Fibroblast of villous mesenchyme (primary cell): ENCODE results near the gene RNF11. TPM values are rescaled to one million over a fixed set of nuclear protein-coding genes. Genes with fewer than 3 reads are reported as not detected.

ENCODE experiments used
- DNase-seq: peaks from one replicate; pipeline ENCODE4 v3.0.0-alpha.2; 2010; ENCODE audit warnings: low read depth
- H3K4me3 ChIP-seq: 2 replicates; pipeline ENCODE4 v1.5.1; 2011; ENCODE audit warnings: low read depth, mild to moderate bottlenecking, low read length
- CTCF ChIP-seq: IDR thresholded peaks from 2 replicates; pipeline ENCODE4 v1.5.1; 2012; ENCODE audit warnings: low read depth, mild to moderate bottlenecking, low read length; ENCODE audit not compliant: insufficient read depth
- total RNA-seq: library from RNA; depleted of rRNA; stranded (reverse); fragments of >200 nt; gene quantifications from 2 replicates; pipeline ENCODE4 v1.2.3, GENCODE V29; 2012

Gene RNF11
- total RNA-seq, 1 donor = 130 TPM

- no peak for DNase-seq
- no peak overlapping the region for H3K4me3 ChIP-seq
- TF ChIP-seq CTCF = no peak
Measured at GRCh38 chr1:51305371-51305823, 69.3 kb downstream of the RNF11 start.

- DNase-seq = no peak
- no peak overlapping the region for H3K4me3 ChIP-seq
- TF ChIP-seq CTCF = no peak
Measured at GRCh38 chr1:51306950-51307349, 70.9 kb downstream of the RNF11 start.

- DNase-seq = no peak
- H3K4me3 ChIP-seq = no peak overlapping the region
- no peak for TF ChIP-seq CTCF
Measured at GRCh38 chr1:51308636-51309035, 72.6 kb downstream of the RNF11 start.

GRCh38 chr1:51309291-51309690 lies 73.2 kb downstream of the RNF11 start:
- no peak for DNase-seq
- H3K4me3 ChIP-seq = no peak overlapping the region
- no peak for TF ChIP-seq CTCF

- no peak for DNase-seq
- no peak for TF ChIP-seq CTCF
- no peak overlapping the region for H3K4me3 ChIP-seq
Measured at GRCh38 chr1:51310871-51311613, 75.0 kb downstream of the RNF11 start.

GRCh38 chr1:51311826-51312225 lies 75.8 kb downstream of the RNF11 start:
- no peak for DNase-seq
- H3K4me3 ChIP-seq = no peak overlapping the region
- TF ChIP-seq CTCF = no peak

- no peak for TF ChIP-seq CTCF
- DNase-seq = no peak
- H3K4me3 ChIP-seq = no peak overlapping the region
Measured at GRCh38 chr1:51312718-51313117, 76.6 kb downstream of the RNF11 start.
